Urothelium cell line (cell line): ENCODE results near the gene E2F3.
"Not testable (repeated sequence)": the region's sequence is repeated elsewhere in the genome, so short reads cannot be mapped to it uniquely, and the experiment has no call there.

Source experiments
- DNase-seq: peaks from one replicate; pipeline ENCODE4 v3.0.0; 2011; ENCODE audit warnings: low spot score, mixed read lengths
- FAIRE-seq: peaks from 2 replicates; lab custom pipeline; 2011; peaks lifted over from hg19 to GRCh38; lab: Jason Lieb, UNC

Gene E2F3

GRCh38 chr6:20497216-20498040 is 95.7 kb downstream of the E2F3 start:
- DNase-seq = no peak
- no peak for FAIRE-seq

- DNase-seq (no peak), FAIRE-seq (no peak)
Observed at GRCh38 chr6:20498041-20498385, 96.3 kb downstream of the E2F3 start.

DNA sequence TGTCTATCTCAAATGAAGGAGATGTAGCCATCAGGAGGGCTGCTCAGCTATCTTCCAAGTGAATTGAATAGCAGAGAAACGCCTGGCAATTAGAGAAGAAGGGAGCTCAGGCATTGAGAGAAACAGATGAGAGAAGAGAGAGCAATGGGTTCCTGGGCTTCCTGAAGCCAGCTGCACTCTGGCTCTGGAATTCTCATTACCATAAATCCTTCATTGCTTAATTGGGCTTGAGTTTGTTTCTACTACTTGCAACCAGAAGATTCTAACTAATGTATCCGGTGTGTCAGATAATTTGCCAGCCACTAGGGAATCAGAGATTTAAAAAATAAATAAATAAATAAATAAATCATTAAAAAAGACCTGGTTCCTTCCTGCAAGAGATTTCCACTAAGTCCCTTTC is 107.5 kb downstream of the E2F3 start:
- DNase-seq (no peak), FAIRE-seq (no peak)

DNA sequence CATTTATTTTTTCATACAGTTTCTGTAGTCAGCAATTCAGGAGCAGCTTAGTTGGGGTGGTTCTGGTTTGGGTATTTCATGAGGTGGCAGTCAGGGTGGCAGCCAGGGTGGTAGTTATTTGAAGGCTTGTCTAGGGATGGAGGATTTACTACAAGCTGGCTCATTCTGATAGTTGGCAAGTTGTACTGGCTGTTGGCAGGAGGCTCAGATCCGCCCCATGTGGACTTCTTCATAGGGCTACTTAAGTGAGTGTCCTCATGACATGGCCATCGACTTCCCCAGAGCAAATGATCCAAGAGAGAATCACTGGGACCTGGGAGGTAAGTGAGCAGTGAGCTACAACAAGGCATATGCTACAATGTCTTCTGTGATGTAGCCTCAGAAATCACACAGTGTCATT is 110.2 kb downstream of the E2F3 start:
- DNase-seq = no peak
- no peak for FAIRE-seq

DNA sequence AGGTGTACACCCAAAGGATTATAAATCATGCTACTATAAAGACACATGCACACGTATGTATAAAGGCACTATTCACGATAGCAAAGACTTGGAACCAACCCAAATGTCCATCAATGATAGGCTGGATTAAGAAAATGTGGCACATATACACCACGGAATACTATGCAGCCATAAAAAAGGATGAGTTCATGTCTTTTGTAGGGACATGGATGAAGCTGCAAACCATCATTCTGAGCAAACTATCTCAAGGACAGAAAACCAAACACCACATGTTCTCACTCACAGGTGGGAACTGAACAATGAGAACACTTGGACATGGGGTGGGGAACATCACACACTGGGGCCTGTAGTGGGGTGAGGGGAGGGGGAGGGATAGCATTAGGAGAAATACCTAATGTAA is 123.5 kb downstream of the E2F3 start:
- FAIRE-seq, DNase-seq: not testable (repeated sequence)

- not testable (repeated sequence) for DNase-seq, FAIRE-seq
Observed at GRCh38 chr6:20529086-20529448, 127.4 kb downstream of the E2F3 start.

GRCh38 chr6:20532881-20533280 is 131.2 kb downstream of the E2F3 start:
- DNase-seq (no peak), FAIRE-seq (no peak)

GRCh38 chr6:20533746-20534294 is 132.1 kb downstream of the E2F3 start:
- FAIRE-seq = no peak
- DNase-seq = no peak

- DNase-seq = peak; percentile 76
- no peak for FAIRE-seq
Observed at GRCh38 chr6:20534295-20535262, 132.9 kb downstream of the E2F3 start, which contains the start of gene CDKAL1. Gene CDKAL1, plus strand, starts transcription at chr6:20534457. Its CDS starts 11,894 bp downstream, at chr6:20546351.

GRCh38 chr6:20538131-20538662 is 136.5 kb downstream of the E2F3 start:
- DNase-seq (no peak), FAIRE-seq (no peak)

- FAIRE-seq (no peak), DNase-seq (no peak)
Observed at GRCh38 chr6:20538907-20539306, 137.2 kb downstream of the E2F3 start.

- FAIRE-seq = no peak
Observed at GRCh38 chr6:20539387-20539786, 137.7 kb downstream of the E2F3 start.

DNA sequence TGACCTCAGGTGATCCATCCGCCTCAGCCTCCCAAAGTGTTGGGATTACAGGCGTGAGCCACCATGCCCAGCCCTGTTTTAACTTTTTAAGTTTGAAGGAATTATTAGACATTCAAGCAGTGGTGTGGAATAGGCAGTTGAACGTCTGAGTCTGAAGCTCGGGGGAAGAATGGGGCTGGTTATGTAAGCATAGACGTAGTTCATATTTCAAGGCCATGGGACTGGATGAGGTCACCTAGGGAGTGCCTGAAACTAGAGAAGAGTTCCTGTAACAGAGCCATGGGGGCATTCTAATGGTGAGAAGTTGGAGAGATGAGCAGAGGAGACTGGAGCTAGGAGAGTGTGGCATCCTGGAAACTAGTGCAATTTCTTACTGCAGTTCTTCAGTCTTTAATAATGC is 139.0 kb downstream of the E2F3 start:
- DNase-seq (peak; percentile 6), FAIRE-seq (no peak)

More at GRCh38 chr6:20539387-20539786, 137.7 kb downstream of the E2F3 start:
- no peak for DNase-seq

DNA sequence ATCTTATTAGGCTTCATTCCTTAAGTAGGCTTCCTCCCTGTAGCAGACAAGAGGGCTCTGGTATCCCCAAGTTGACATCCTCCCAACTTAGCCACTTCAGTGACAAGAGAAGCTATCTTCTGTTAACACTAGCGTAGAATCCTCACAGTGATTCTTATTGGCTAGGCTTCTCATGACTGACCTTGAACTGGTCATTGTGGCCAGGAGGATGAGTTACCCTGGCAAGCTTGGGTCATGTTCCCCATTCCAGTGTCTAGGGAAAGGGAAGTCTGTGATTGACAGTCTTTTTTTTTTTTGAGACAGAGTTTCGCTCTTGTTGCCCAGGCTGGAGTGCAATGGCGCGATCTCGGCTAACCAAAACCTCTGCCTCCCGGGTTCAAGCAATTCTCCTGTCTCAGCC is 139.7 kb downstream of the E2F3 start:
- FAIRE-seq (no peak), DNase-seq (no peak)

DNA sequence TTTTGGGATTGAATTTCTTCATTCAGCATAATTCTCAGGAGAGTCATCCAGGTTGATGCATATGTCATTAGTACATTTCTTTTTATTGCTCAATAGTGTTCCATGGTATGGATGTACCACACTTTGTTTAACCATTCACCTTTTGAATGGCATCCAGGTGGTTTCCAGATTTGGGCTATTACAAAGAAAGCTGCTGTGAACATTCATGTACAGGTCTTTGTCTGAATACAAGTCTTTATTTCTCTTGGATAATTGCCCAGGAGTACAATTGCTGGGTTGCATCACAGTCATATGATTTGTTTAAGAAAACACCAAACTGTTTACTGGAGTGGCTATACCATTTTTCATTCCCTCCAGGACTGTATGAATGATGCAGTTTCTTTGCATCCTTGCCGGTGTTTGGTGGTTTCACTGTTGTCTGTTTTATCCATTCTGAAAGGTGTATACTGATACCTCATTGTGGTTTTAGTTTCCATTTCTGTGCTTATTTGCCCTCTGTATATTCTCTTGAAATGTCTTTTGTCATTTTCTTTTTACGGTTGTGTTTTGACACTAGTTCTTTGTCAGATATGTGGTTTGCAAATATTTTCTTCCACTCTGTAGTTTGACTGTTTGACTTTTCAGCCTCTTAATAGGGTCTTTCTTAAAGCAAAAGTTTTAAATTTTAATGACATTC is 141.4 kb downstream of the E2F3 start:
- DNase-seq = no peak

More for the DNA sequence above, 141.4 kb downstream of the E2F3 start:
- no peak for FAIRE-seq
